ENCODE results near the gene PGAM2. TPM values are rescaled to one million over a fixed set of nuclear protein-coding genes. Genes with fewer than 3 reads are reported as not detected.

The PGAM2 gene
- total RNA-seq, 1 donor from 2014 or later, result 13.3 TPM

GRCh38 chr7:44075296-44076075 lies 10.1 kb upstream of the PGAM2 start:
- DNase-seq, result no peak
- Mint-ChIP-seq H3K27ac (ENCODE audit: unreplicated experiment) (no peak overlapping the region), H3K9me3 (ENCODE audit: unreplicated experiment) (peaks cover 12% of the 10 kb centered on the region), H3K36me3 (ENCODE audit: unreplicated experiment) (peaks cover 6% of the 10 kb centered on the region), H3K4me3 (ENCODE audit: unreplicated experiment) (peak overlapping the region; percentile 15), H3K27me3 (ENCODE audit: unreplicated experiment) (peaks cover 7% of the 10 kb centered on the region), H3K4me1 (ENCODE audit: low read depth, unreplicated experiment) (peaks cover 1% of the 10 kb centered on the region)
- no peak for TF ChIP-seq CTCF (IDR thresholded peaks at IDR 0.05; ENCODE audit: partially characterized antibody, unreplicated experiment)

DNA sequence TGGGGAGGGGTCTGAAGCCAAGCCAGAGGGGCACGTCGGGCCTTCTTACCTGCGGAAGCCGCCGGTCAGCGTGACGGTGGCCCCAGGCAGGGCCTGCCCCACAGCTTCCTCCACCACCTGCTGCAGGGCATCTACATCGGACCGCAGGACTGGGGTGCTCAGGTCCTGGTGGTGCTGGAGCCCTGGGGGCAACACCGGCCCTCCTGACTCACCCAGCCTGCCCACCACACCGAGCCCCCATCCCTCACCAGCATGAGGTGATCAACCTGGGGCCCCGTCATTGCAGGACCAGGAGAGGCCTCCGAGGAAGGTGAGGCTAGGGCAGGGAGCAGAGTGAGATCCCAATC lies 9.0 kb upstream of the PGAM2 start:
- no peak for TF ChIP-seq CTCF (IDR thresholded peaks at IDR 0.05; ENCODE audit: partially characterized antibody, unreplicated experiment)
- H3K36me3 Mint-ChIP-seq (ENCODE audit: unreplicated experiment), result peaks cover 6% of the 10 kb centered on the region
- no peak for DNase-seq
- H3K9me3 Mint-ChIP-seq (ENCODE audit: unreplicated experiment), result peaks cover 14% of the 10 kb centered on the region
- H3K27me3 Mint-ChIP-seq (ENCODE audit: unreplicated experiment), result peaks cover 7% of the 10 kb centered on the region
- H3K4me3 Mint-ChIP-seq (ENCODE audit: unreplicated experiment), result no peak overlapping the region
- no peak overlapping the region for H3K27ac Mint-ChIP-seq (ENCODE audit: unreplicated experiment)
- peaks cover 1% of the 10 kb centered on the region for H3K4me1 Mint-ChIP-seq (ENCODE audit: low read depth, unreplicated experiment)

- Mint-ChIP-seq H3K27me3 (ENCODE audit: unreplicated experiment) (peaks cover 7% of the 10 kb centered on the region), H3K9me3 (ENCODE audit: unreplicated experiment) (peaks cover 14% of the 10 kb centered on the region), H3K4me3 (ENCODE audit: unreplicated experiment) (no peak overlapping the region), H3K4me1 (ENCODE audit: low read depth, unreplicated experiment) (peaks cover 1% of the 10 kb centered on the region), H3K36me3 (ENCODE audit: unreplicated experiment) (peaks cover 6% of the 10 kb centered on the region), H3K27ac (ENCODE audit: unreplicated experiment) (no peak overlapping the region)
- no peak for DNase-seq
- TF ChIP-seq CTCF (IDR thresholded peaks at IDR 0.05; ENCODE audit: partially characterized antibody, unreplicated experiment), result no peak
Measured at GRCh38 chr7:44073664-44074348, 8.4 kb upstream of the PGAM2 start.

GRCh38 chr7:44072364-44073231 lies 7.2 kb upstream of the PGAM2 start:
- Mint-ChIP-seq H3K9me3 (ENCODE audit: unreplicated experiment) (peaks cover 23% of the 10 kb centered on the region), H3K36me3 (ENCODE audit: unreplicated experiment) (peaks cover 2% of the 10 kb centered on the region), H3K4me1 (ENCODE audit: low read depth, unreplicated experiment) (peaks cover 4% of the 10 kb centered on the region), H3K4me3 (ENCODE audit: unreplicated experiment) (no peak overlapping the region), H3K27ac (ENCODE audit: unreplicated experiment) (peak overlapping the region; percentile 33), H3K27me3 (ENCODE audit: unreplicated experiment) (peaks cover 9% of the 10 kb centered on the region)
- DNase-seq, result peak; percentile 83
- TF ChIP-seq CTCF (IDR thresholded peaks at IDR 0.05; ENCODE audit: partially characterized antibody, unreplicated experiment), result peak; percentile 80

Measured in glutamatergic neuron (in vitro differentiated cells).